ENCODE results near the gene RTKN2.

GRCh38 chr10:62302760-62303159 is 34.1 kb upstream of the RTKN2 start:
- TF ChIP-seq CTCF (IDR thresholded peaks at IDR 0.05) (no peak), POLR2A (IDR thresholded peaks at IDR 0.05) (no peak)
